CD14-positive monocyte (primary cell): ENCODE data around the gene STEAP3. TPM values are rescaled to one million over a fixed set of nuclear protein-coding genes. Genes with fewer than 3 reads are reported as not detected.

Experiments used
- DNase-seq, 3 donors: peaks; one replicate each; pipeline ENCODE4 v3.0.0-alpha.2; 2011 to 2022
- H2AFZ ChIP-seq: 2 replicates; pipeline ENCODE4 v1.6.0; 2012; ENCODE audit warnings: mild to moderate bottlenecking, low read depth, low read length, inconsistent platforms; ENCODE audit not compliant: insufficient read depth, poor library complexity, severe bottlenecking
- H3K27ac ChIP-seq, 2 donors: 1 replicate in 1 of 2; 2 replicates in 1 of 2; pipeline ENCODE4 v1.5.1; 2012 to 2013; ENCODE audit warnings: low read length in 2 of 2, control low read depth in 1 of 2, inconsistent platforms in 1 of 2, low read depth in 1 of 2, mild to moderate bottlenecking in 1 of 2
- H3K27me3 ChIP-seq, 2 donors: one replicate each; pipeline versions ENCODE4 v1.6.0 to v1.6.1; 2011 to 2013; ENCODE audit warnings: low read length in 2 of 2; ENCODE audit not compliant: control insufficient read depth in 2 of 2, insufficient read depth in 2 of 2
- H3K36me3 ChIP-seq, 2 donors: replicated peaks in 1 of 2; 1 replicate in 1 of 2; 2 replicates in 1 of 2; pipeline versions ENCODE4 v1.5.1 to v1.6.1; 2012 to 2013; ENCODE audit warnings: low read length in 2 of 2, control low read depth in 1 of 2, inconsistent platforms in 1 of 2, mild to moderate bottlenecking in 1 of 2; ENCODE audit not compliant: insufficient read depth in 2 of 2, control insufficient read depth in 1 of 2
- H3K4me1 ChIP-seq, 2 donors: 1 replicate in 1 of 2; 2 replicates in 1 of 2; pipeline versions ENCODE4 v1.5.1 to v1.6.1; 2012 to 2013; ENCODE audit warnings: low read length in 2 of 2, control low read depth in 1 of 2, inconsistent platforms in 1 of 2, mild to moderate bottlenecking in 1 of 2, moderate library complexity in 1 of 2; ENCODE audit not compliant: insufficient read depth in 2 of 2, control insufficient read depth in 1 of 2
- H3K4me2 ChIP-seq: replicated peaks from 2 replicates; pipeline ENCODE3; 2012; ENCODE audit warnings: low read length, moderate library complexity, mild to moderate bottlenecking; ENCODE audit not compliant: poor library complexity, severe bottlenecking; ENCODE audit errors: extremely low read depth
- H3K4me3 ChIP-seq, 3 experiments: fragments of 200-600 bp in 1 of 3; sonication (generic) in 1 of 3; replicated peaks in 1 of 3; 1 replicate in 2 of 3; 2 replicates in 1 of 3; pipeline ENCODE4 v1.5.1; 2011 to 2013; ENCODE audit warnings: low read length in 3 of 3, mild to moderate bottlenecking in 3 of 3, control low read depth in 2 of 3, low read depth in 2 of 3, inconsistent platforms in 1 of 3, moderate library complexity in 1 of 3
- H3K79me2 ChIP-seq: 2 replicates; pipeline ENCODE4 v1.6.0; 2012; ENCODE audit warnings: mild to moderate bottlenecking, control low read depth, inconsistent platforms, low read length, moderate library complexity; ENCODE audit not compliant: insufficient read depth
- H3K9ac ChIP-seq: 2 replicates; pipeline ENCODE4 v1.6.0; 2017; ENCODE audit warnings: low read length, mild to moderate bottlenecking; ENCODE audit not compliant: insufficient read depth, poor library complexity, severe bottlenecking
- H3K9me3 ChIP-seq, 2 donors: replicated peaks in 1 of 2; 1 replicate in 1 of 2; 2 replicates in 1 of 2; pipeline versions ENCODE4 v1.5.1 to v1.6.1; 2012 to 2013; ENCODE audit warnings: low read length in 2 of 2, control low read depth in 1 of 2; ENCODE audit not compliant: control insufficient read depth in 1 of 2, insufficient read depth in 1 of 2
- H4K20me1 ChIP-seq: 2 replicates; pipeline ENCODE4 v1.6.0; 2012; ENCODE audit warnings: mild to moderate bottlenecking, low read length, control low read depth, moderate library complexity; ENCODE audit not compliant: insufficient read depth
- H3K27ac Mint-ChIP-seq, 7 donors: one replicate each; pipeline ENCODE4 v1.8.0; 2020; ENCODE audit warnings: mild to moderate bottlenecking in 7 of 7, mixed read lengths in 7 of 7, moderate library complexity in 6 of 7, inconsistent platforms in 2 of 7
- H3K27me3 Mint-ChIP-seq, 3 donors: one replicate each; pipeline ENCODE4 v1.8.0; 2021 to 2022; ENCODE audit warnings: low read depth in 3 of 3, mild to moderate bottlenecking in 3 of 3, mixed read lengths in 3 of 3, moderate library complexity in 3 of 3, inconsistent platforms in 1 of 3
- H3K36me3 Mint-ChIP-seq, 2 donors: one replicate each; pipeline ENCODE4 v1.8.0; 2020; ENCODE audit warnings: mixed read lengths in 2 of 2, inconsistent platforms in 1 of 2, mild to moderate bottlenecking in 1 of 2
- H3K4me1 Mint-ChIP-seq: one replicate; pipeline ENCODE4 v1.8.0; 2020; ENCODE audit warnings: mild to moderate bottlenecking, mixed read lengths
- H3K4me3 Mint-ChIP-seq, 2 donors: one replicate each; pipeline ENCODE4 v1.8.0; 2020; ENCODE audit warnings: mild to moderate bottlenecking in 2 of 2, mixed read lengths in 2 of 2, moderate library complexity in 1 of 2
- H3K9me3 Mint-ChIP-seq, 7 donors: one replicate each; pipeline ENCODE4 v1.8.0; 2020 to 2022; ENCODE audit warnings: mixed read lengths in 7 of 7, mild to moderate bottlenecking in 6 of 7, moderate library complexity in 6 of 7, inconsistent platforms in 2 of 7
- CTCF ChIP-seq: fragments of 200-600 bp; IDR thresholded peaks from one replicate; pipeline ENCODE4 v1.8.0; 2022; ENCODE audit warnings: antibody characterized with exemption, mild to moderate bottlenecking
- WGBS: methylation state at CpG from one replicate; pipeline ENCODE4 v1.1.5; 2013; ENCODE audit warnings: missing lambda C conversion rate; ENCODE audit not compliant: insufficient coverage; 5-methylcytosine and 5-hydroxymethylcytosine counted together
- intact Hi-C, 2 donors: fragments of 100-400 bp; cut with micrococcal nuclease; formaldehyde crosslinking; loops; one replicate each; pipeline versions ENCODE4 v1.15.0 to v1.15.1; 2023
- polyA plus RNA-seq, 3 donors: library from polyadenylated mRNA; depleted of rRNA in 1 of 3; unstranded in 2 of 3; stranded (reverse) in 1 of 3; fragments of 300-500 nt in 2 of 3; fragments of >200 nt in 1 of 3; fragmentation: Illumina TruSeq in 2 of 3; gene quantifications; 1 replicate in 2 of 3; 2 replicates in 1 of 3; pipeline ENCODE4 v1.2.3, GENCODE V29; 2012 to 2021

The STEAP3 gene
- polyA plus RNA-seq, 3 donors: 3.0 to 10.7 (median 3.3) TPM

- Histone ChIP-seq H3K4me1 (peaks cover 16 to 27% of the 10 kb centered on the region in 2 donors), H3K4me2 (no peak overlapping the region), H3K4me3 (no peak overlapping the region), H3K9ac (no peak overlapping the region), H3K27me3 (peaks cover 0 to 7% of the 10 kb centered on the region in 2 donors), H4K20me1 (no peaks in the 10 kb centered on the region), H3K9me3 (no peaks in the 10 kb centered on the region), H3K79me2 (no peaks in the 10 kb centered on the region), H3K27ac (no peak overlapping the region), H3K36me3 (no peaks in the 10 kb centered on the region), H2AFZ (no peak overlapping the region)
- no peak for DNase-seq
- WGBS: 88% methylated on average over 3 of the region's 5 CpGs
- no peak overlapping the region for H3K4me3 Mint-ChIP-seq
- peaks cover 3 to 4% of the 10 kb centered on the region in 2 donors for H3K36me3 Mint-ChIP-seq
- H3K27me3 Mint-ChIP-seq: peaks cover 0 to 13% (median 6%) of the 10 kb centered on the region in 3 donors
- TF ChIP-seq CTCF: no peak
- H3K9me3 Mint-ChIP-seq: peaks cover 0 to 2% (median 0%) of the 10 kb centered on the region in 7 donors
- H3K27ac Mint-ChIP-seq: peak overlapping the region in 1 of 7 donors; percentile 15
- intact Hi-C loops: no loop called here
- H3K4me1 Mint-ChIP-seq: peaks cover 19% of the 10 kb centered on the region
These were observed 4.5 kb downstream of the STEAP3 start for GRCh38 chr2:119228136-119228535.

DNA sequence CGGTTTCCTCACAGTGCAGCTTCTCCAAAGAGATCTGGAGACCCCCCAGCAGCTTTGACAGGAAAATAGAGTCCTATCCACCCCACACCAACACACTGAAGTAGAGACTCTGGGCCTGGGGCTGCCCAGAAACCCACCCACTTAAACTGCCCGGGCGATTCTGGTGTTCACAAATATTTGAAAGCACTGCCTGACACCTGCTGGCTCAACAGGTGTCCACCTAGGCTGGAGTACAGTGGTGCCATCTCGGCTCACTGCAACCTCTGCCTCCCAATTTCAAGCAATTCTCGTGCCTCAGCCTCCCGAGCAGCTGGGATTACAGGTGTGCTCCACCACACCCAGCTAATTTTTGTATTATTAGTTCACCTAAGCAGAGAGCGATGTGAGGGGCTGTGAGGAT, 5.3 kb downstream of the STEAP3 start:
- Mint-ChIP-seq H3K36me3 (peaks cover 3 to 4% of the 10 kb centered on the region in 2 donors), H3K27ac (no peak overlapping the region), H3K27me3 (peaks cover 0 to 10% (median 4%) of the 10 kb centered on the region in 3 donors), H3K4me3 (no peak overlapping the region), H3K4me1 (peaks cover 17% of the 10 kb centered on the region), H3K9me3 (peaks cover 0 to 2% (median 0%) of the 10 kb centered on the region in 7 donors)
- H2AFZ ChIP-seq: no peak overlapping the region
- TF ChIP-seq CTCF: no peak
- peaks cover 0 to 5% of the 10 kb centered on the region in 2 donors for H3K27me3 ChIP-seq
- H3K4me1 ChIP-seq: peaks cover 12 to 21% of the 10 kb centered on the region in 2 donors
- H3K36me3 ChIP-seq: no peaks in the 10 kb centered on the region
- H3K9ac ChIP-seq: no peak overlapping the region
- no peak overlapping the region for H3K27ac ChIP-seq
- H3K4me2 ChIP-seq: no peak overlapping the region
- H3K79me2 ChIP-seq: no peaks in the 10 kb centered on the region
- H3K9me3 ChIP-seq: no peaks in the 10 kb centered on the region
- no peak overlapping the region for H3K4me3 ChIP-seq
- intact Hi-C loops: no loop called here
- no peak for DNase-seq
- no peaks in the 10 kb centered on the region for H4K20me1 ChIP-seq
- WGBS: 97% methylated on average over 5 of the region's 7 CpGs
